HG03439 (cell line): ENCODE results near the gene C10orf120.

ENCODE experiments used
- ATAC-seq: cut with Tn5 transposase; IDR thresholded peaks from one replicate; pipeline ENCODE4 v1.9.1; 2021; ENCODE audit warnings: mild to moderate bottlenecking, moderate library complexity; ENCODE audit not compliant: unreplicated experiment

Gene C10orf120

GRCh38 chr10:122662231-122662630 is 37.4 kb downstream of the C10orf120 start:
- no peak for ATAC-seq

DNA sequence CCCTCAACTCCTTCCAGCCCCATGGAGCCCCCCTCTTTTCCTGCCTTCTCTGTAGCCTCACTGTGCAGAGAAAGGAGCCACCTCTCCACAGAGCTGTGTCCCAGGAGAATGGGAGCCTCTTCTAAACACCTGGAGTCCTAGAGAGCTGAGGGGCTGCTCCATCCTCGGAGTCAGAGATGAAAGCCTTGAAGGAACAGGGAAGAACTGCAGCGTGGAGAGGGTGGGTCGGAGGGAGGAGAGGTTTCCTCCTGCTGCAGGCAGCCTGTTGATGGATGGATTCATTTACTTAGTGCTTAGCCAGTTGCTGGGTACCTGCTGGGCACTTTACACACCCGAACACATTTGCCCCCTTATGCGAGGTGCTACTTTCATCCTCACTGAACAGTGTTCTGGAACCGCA is 39.0 kb downstream of the C10orf120 start:
- ATAC-seq, result no peak

DNA sequence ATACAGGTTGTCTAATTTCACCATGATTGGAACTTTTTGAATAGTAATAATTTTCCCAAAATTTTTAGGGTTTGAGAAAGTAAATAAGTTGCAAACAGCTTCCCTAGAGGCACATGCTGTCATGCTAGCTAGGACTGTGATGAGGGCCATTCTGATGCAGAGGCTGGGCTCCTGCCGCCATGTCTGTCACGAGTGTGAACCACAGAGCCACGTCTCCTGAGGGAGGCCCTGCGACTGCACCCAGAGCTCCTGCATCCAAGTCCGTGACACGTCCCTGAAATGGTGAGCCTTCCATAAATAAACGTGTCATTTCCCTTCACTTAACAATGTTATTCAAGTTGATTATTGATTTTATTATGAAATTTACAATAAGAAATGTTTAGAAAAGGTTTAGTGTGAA is 40.0 kb downstream of the C10orf120 start:
- ATAC-seq, result no peak

GRCh38 chr10:122659126-122659525 is 40.5 kb downstream of the C10orf120 start:
- no peak for ATAC-seq

GRCh38 chr10:122658356-122659049 is 41.1 kb downstream of the C10orf120 start:
- no peak for ATAC-seq

- no peak for ATAC-seq
These were observed 41.9 kb downstream of the C10orf120 start for GRCh38 chr10:122657729-122658128.

- ATAC-seq, result no peak
These were observed 42.4 kb downstream of the C10orf120 start for GRCh38 chr10:122657255-122657654.

DNA sequence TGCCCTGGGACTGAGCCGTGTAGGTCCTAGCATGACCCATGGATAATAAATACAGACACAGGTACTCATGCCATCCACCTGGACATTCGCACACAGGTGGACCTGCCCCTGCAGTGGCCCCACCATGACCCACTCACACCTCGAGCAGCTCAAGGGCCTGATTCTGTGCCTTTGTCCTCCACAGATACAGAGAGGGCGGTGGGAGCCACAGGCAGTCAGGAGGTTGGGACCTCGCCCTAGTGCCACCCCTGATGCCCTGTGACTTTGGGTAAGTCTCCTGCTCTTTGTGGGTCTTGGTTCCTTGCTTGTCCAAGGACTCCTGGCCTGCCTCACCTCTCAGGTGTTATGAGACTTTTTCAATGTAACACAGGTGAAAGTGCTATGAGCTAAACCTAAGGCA is 42.9 kb downstream of the C10orf120 start:
- no peak for ATAC-seq

DNA sequence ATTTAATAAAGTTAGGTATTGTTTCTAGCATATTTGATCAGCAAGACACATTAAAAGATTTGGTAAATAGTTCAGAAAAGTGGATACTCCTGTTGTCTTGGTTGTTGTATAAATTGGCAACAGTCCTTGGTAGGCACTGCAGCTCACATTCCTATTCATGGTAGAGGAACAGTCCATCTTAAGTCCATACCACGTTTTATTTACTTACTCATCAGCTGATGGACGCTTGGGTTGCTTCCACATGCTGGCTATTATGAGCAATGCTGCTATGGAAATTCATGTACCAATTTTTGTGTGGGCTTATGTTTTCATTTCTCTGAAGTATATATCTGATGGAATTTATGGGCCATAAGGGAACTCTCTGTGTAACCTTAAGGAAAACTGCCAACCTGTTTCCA is 43.3 kb downstream of the C10orf120 start:
- no peak for ATAC-seq

DNA sequence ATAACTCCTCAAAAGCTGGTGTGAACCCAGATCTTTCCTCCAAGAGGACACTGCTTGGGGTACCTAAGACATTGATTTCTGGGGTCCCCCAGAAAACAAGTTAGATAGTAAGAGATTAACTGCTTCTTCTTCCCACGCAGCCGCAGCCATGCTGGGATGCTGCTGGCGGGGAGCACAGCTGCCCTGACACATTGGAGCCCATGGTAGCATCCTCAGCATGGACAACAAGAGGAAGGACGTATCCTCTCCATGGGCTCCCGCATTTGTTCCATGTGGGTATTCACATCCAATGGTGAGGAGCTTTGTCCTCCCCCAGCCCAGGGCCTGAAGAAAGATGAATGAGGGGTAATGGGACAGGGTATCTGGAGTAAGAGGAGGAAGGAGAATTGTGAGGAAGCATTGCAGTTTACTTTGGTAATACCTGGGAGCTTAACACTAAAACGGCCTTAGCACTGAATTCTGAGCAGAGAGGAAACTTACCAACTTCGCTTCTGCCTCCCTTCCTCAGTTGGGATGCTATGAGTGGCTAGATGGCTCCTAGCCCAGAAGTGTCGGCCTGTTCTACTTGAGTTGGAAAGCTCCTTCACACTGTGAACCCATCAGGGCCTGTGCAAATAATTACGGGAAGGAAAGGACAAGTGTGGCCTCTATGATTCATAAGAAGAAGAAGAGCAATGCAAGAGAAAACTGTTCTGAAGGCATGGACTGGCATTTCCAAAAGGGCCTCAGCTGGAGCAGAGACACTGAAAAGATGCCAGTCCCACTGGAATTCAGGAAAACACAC is 43.9 kb downstream of the C10orf120 start:
- no peak for ATAC-seq

DNA sequence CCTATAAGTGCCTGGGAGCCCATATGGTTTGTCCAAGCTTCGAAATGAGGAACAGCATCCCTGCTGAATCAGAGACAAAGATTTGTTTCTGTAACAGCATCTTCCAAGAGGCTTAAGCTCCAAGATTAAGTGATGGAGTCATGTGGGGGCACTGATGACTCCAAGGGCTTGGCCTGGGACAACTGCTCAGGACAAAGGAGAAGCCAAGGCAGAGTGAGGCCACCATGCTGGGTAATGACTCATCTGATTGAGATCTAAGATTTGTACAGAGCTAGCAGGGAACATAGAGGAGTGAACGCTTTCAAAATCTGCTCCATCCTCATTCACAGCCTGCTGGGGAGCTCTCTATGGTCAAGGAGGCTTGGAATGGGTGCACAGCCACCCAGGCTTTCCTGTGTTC is 49.3 kb downstream of the C10orf120 start:
- no peak for ATAC-seq

- ATAC-seq, result no peak
These were observed 49.7 kb downstream of the C10orf120 start for GRCh38 chr10:122649903-122650302.

GRCh38 chr10:122648599-122649428 is 50.8 kb downstream of the C10orf120 start:
- ATAC-seq, result no peak
